Stimulated activated CD8-positive, alpha-beta memory T cell treated with anti-CD3 and anti-CD28 coated beads, Interleukin-2, amount 100 ng/mL, for 1 hour (primary cell): ENCODE measurements around the gene FOXD4.
"Not testable (repeated sequence)": the region's sequence is repeated elsewhere in the genome, so short reads cannot be mapped to it uniquely, and the experiment has no call there.

Source experiments
- DNase-seq, 2 donors: peaks; one replicate each; pipeline ENCODE4 v3.0.0-alpha.2; 2020; ENCODE audit warnings: low read depth in 2 of 2

The FOXD4 gene

DNA sequence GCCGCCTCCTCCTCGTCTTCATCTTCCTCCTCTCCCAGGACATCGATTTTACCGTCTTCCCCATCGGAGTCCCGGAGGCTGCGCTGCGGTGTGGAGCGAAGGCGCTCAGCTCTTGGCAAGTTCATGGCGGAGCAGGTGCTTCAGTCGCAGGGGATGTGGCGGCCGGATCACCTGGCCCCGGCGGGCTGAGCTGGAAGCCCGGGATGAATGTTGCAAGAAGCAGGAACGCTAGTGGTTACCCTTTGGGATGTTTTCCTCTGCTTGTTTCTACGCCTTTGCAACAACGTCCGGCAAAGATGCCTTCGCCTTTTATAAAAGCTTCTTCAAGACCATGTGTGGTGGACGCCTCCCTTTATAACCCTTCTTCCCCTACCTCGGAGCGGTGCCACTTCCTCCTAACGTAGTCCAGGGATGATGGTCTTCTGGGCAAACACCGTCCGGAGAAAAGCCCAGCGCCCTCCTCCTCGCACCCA lies at the start of gene FOXD4:
TSS of gene FOXD4 (minus strand) at position 423 of the 473 bp plus-strand sequence. CDS start at position 125, 298 bp downstream.
- not testable (repeated sequence) for DNase-seq

DNA sequence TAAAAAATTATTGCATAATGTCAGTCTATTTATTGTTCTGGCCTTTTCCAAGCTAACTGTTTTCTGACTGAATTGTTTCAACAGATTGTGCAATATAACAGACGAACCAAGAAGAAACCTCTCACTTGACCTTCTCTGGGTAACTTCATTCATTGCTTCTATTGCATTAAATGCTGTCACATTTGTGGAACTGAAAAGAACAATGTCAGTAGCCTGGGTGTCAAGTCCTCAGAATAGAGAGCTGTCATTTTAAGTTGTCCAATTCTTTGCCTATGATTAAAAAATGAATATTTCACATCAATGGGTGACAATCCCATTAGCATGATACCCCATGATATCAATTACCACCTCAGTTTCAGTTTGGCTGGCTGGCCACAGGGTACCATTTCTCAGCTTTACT lies 41.7 kb upstream of the FOXD4 start:
- not testable (repeated sequence) for DNase-seq

DNA sequence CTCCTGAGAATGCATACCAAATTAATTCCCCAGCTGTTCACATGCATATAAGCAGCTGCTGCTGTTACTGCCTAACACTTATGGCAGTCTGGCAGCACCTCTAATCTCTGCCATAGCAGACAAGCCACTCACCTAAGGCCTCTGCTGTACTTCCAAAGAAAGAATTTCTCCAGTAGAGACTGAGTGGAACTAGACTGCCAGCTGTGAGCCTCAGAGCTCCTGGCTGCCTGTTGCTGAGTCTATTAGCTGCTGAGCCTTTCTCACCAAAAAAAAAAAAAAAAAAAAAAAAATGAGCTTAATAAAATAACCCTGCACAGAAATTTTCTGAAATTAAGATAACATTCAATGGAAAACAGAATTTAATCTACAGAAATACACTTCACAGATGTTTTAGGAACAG lies 33.0 kb upstream of the FOXD4 start:
- DNase-seq = not testable (repeated sequence)

DNA sequence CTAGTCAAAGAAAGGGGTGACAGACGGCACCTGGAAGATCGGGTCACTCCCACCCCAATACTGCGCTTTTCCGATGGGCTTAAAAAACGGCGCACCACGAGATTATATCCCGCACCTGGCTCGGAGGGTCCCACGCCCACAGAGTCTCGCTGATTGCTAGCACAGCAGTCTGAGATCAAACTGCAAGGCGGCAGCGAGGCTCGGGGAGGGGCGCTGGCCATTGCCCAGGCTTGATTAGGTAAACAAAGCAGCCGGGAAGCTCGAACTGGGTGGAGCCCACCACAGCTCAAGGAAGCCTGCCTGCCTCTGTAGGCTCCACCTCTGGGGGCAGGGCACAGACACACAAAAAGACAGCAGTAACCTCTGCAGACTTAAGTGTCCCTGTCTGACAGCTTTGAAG lies 21.7 kb upstream of the FOXD4 start:
- DNase-seq = not testable (repeated sequence)

DNA sequence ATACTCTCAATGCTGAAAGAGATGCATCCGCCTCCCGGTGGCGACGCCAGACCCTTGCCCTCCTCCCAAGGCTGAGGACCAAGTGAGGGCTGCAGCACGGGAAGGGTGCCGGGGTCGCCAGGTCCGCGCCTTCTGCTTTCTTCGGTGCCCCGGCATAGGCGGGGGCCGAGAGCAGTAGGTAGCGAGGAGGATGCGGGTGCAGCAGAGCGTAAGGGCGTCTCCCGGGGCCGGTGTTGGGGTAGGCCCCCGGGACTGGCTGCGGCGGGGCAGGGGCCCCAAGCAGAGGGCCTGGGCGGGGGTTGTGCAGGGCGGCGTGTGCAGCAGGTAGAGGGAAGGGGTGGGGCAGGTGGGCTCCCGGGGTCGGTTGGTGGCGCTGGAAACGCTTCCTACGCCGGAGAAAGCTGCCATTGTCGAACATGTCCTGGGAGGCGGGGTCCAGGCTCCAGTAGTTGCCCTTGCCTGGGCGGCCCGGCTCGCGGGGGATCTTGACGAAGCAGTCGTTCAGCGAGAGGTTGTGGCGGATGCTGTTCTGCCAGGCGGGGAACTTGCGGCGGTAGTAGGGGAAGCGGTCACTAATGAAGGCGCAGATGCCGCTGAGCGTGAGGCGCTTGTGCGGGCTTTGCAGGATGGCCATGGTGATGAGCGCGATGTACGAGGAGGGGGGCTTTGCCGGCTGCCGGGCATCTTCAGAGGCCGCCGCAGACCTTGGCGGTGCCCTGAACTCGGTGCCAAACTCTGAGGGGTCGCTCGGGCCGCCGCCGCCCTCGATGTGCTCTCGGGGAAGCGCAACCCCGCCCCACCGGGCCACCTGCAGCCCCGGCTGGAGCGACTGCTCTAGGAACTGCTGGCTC lies 848 bp downstream of the FOXD4 start:
- DNase-seq = not testable (repeated sequence)

DNA sequence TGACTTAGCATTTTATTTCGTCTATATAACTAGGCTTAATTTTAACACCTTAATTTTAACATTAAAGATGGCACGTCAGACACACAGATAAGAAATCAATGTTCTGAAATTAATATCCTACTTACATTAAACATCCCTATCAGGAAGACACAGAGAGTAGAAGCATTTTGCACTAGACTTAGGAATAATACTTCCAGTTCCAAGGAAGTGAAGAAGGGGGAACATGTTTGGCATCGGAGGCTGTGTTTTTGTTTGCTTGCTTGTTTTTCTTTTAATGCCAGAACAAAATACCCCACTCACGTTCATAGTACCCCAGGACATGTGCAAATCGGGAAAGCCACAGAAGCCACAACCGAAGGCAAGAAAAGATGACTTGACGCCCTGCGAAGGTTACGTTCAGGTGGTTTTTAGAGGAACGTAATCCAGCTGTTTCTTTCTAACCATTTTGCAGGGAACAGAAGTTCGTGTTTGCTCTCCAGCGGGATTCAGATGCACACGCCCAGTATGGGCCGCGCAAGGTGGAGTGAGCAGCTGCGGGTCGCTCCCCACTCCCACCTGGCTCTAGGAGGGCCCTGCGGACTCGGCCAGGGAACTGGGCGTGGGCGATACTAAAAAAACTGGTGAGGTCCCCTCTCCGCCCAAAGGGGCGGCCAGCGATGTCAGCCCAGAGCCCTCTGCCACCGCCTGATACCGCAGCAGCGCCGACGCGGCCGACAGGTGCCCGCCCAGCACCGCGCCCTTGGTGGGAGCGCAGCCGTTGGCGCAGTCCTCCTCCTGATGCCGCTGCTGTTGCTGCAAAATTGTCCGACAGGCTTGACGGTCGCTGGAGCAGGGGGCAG lies 1.8 kb downstream of the FOXD4 start:
- not testable (repeated sequence) for DNase-seq

DNA sequence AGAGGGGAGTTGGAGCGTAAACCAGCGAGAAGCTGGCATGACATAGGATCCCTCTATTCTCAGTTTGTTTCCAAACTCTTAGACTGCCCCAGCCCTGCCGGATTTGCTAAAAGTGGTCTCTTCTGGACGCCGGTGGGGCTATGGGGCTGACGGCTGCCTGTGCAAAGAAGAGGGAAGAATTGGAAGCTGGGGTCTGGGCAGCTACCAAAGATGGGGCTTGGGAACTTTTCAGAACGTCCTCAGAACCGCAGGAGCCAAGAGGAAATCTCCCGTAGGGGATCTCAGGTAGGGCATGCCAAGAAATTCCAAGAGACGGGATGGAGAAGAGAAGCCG lies 3.1 kb downstream of the FOXD4 start:
- DNase-seq = not testable (repeated sequence)

DNA sequence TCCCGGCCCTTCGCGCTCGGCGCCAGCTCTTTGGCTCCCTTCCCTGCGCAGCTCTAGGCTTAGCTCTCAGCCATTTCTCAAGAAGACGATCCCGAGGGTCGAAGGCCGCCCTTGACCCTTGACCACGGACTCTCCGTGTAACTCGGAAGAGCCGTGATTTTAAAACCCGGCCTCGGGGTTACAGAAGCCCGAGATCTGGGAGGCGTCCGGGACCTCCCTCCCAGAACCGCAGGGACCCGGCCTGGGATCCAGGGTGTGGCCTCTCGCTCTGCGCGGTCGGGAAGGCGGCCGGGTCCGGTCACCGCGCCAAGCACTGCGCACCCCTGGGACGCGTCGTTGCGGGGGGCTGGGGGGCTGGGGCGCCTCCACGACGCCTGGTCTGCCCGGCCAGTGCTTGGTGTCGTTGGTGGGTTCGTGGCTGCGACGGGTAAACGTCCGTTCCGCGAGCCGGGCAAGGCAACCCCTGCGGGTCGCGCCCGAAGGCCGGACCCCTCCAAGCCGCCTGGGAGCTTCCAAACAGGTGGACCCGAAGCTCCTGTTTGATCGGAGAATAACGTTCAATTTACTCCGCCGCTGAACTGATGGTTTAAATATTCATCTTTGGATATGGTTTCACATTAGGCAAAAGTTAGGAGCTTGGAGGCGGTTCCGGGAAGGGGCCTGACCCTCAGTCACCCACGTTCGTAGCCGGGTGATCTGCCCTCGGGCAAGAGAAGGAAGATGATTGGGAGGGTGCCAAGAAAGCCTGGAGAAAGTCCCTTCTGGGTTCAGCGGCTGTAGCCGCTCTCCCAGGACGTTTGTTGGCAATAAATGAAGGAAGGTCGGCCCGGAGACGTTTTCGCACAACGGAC lies 3.7 kb downstream of the FOXD4 start:
- DNase-seq = not testable (repeated sequence)

DNA sequence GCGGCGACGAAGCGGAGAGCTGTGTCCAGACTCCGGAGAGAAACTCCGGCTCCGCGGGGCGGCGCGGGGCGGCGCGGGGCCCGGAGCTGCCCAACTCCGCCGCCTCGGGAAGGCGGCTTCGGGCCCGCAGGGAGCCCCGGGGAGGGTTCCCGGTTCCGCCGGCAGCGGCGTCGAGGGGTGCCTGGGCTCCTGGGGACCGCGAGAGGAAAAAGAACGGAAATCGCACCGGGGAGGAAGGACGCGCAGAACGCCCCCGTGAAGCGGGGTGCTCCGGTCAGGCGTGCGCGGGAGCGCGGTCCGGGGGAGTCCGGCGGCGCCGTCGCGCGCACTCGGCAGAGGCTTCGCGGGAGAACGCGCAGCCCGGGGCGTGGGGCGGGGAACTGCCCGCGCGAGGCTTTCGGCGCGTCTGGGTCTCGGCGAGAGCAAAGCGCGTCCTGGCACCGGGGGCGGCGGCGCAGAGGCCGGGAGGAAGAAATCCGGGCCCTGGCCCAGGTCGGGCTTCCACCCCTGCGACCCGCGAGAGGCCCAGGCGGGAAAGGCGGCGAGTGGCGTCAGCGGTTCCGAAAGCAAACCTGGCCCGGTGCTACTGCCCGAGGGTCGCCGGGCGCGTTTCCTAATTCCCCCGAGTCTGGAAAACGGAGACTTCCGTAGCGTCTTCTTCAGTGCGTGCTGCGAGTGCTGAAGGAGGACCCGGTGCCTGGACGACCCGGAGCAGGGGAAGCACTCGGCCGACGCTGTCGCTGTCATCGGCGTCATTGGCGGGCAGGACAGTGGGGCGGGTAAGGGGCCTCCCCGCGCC lies 4.5 kb downstream of the FOXD4 start:
- DNase-seq = not testable (repeated sequence)

DNA sequence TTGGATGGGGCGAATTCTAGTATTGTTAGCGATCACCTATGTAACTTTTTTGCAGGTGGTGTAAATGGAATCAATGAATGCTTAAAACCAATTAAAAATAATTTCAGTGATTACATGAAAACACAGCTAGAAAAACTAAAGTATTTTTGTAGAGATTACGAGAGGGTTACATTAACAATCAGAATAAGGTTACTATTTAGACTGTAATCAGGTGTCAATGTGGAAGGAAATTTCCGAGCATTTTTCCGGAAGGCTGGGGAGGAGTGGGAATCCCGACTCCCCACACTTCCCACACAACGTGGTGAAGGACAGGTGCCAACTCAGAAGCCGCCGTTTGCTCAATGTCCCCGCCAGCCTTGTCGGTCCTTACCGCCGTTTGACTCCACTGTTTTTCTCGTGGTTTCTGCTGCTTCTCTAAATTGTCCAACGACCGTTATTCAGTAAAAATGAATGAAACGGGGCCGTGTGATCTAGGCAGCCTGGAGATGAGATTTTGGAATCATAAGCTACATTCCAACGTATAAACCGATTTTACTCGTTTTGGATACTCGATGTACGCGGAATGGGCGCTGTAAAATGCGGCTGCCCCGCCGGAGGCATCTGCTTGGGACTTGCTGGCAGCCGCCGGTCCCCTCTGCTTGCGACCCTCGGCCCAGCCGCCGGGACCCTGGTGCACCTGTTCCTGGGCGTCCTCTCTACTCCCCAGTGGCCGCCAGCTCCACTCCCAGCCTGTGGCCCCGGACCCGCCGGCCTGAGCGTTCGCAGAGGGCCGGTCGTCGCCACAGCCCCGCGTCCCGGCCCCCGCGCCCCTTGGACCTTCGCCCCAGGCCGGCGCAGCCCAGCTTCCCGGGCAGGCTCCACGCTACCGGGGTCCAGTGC lies 5.4 kb downstream of the FOXD4 start:
- DNase-seq = not testable (repeated sequence)

DNA sequence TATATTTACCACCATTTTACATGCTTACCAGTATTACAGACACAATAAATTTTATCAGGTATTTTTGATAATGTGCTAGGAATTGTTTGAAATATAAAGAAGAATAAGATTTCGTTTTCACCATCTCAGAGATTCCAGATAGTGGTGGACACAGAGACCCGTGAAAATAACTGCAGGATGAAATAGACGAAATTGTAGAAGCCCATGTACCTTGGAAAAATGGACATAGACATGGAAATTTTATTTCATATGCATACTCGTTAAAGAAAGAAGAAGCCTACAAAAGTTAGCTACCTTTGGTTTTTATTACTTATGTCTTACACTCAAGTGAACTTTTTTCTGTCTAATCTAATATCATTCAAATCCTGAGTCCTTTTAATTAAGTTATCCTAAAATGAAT lies 7.5 kb downstream of the FOXD4 start:
- not testable (repeated sequence) for DNase-seq

DNA sequence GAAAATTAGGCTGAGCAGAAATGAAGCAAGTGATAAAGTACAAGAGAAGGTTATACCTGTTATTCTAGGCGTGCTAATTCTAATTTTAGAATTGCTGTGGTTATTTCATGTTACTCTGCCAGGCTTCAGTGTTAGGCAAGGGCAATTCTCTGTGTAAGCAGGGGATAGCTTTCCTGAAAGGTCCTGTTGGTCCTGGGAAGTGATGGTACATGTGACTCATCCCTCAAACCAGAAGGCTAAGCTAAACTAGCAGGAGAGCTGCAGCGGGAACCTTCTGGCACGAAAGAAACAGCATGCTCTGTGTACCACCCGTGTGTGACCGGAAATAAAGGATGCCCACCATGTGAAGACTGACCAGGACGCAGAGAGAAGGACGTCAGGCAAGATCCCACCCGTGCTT lies 8.7 kb downstream of the FOXD4 start:
- not testable (repeated sequence) for DNase-seq

DNA sequence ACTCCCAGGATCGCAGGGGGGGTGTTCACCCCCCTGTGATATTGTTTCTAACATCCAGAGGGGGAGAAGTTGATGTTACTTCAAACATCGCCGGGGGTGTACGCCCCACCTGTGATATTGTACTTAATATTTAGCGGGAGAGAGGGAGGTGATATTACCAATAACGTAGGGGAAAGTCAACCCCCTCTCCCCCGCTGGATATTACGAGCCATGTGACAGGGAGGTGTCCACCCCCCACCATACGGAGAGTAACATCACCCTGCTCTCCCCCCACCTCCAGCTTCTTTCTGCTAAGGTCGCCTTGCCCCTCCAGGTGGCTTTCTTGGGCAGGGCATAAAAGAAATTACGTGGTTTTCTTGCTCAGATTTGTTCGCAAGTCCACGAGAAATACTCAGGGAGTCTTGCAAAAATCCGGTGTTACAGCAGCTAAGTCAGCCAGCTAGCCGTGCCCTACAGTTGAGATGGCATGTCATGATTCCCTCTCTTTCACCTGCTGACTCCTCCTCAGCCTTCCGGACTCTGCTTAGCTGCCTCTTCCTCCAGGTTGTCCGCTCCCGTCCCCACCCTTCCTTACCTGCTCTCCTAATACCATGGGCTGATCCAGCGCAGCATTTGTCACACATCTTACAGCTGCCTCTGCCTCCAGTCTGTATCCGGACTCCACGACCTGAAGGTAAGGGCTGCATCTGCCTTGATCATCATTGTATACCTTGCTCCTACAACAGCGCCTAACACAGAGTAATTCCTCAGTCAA lies 9.3 kb downstream of the FOXD4 start:
- not testable (repeated sequence) for DNase-seq

DNA sequence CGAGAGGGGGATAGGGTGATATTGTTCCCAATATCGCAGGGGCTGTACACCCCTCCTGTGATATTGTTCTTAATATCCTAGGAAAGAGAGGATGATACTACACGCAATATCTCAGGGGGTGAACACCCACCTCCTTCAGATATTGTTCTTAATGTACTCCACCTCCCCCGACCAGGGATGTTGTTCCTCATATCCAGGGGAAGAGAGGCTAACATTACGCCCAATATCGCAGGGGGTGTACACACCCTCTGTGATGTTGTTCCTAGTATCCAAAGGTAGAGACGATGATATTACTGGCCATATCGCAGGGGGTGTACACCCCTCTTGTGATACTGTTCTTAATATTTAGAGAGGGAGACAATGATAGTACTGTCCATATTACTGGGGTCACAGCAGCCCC lies 12.2 kb downstream of the FOXD4 start:
- not testable (repeated sequence) for DNase-seq

DNA sequence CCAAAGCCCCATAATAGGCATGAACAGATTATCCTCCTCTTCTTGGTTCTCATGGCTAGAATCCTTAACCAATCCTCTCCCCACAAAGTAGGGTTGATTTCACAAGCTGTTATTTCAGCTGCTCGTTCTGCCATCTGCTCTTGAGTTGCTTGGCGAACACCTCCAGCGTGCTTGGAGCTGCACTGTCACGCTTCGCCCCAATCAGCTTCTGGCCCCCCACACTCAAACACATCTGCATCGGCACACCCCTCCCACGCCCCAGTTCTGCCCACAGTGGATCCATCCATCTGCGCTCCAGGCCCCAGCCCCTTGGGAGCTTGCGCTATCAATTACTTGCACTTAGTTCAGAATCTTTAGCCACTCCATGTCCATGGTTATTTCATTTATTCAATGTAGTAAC lies 17.8 kb downstream of the FOXD4 start:
- DNase-seq = not testable (repeated sequence)

DNA sequence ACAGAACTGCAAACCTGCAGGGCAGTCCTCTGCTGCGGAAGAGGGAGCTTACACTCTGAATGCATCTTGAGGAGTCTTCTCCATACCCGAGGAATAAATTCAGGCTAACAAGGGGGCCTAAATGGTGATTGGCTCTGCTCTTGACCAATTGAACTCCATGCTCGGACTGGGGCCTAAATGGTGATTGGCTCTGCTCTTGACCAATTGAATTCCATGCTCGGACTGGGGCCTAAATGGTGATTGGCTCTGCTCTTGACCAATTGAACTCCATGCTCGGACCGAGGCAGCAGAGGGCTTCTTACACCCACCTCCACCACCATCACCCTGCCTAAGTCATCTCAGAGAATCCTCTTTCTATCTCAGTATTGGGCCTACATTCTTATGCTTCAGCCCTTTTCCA lies 18.4 kb downstream of the FOXD4 start:
- not testable (repeated sequence) for DNase-seq

DNA sequence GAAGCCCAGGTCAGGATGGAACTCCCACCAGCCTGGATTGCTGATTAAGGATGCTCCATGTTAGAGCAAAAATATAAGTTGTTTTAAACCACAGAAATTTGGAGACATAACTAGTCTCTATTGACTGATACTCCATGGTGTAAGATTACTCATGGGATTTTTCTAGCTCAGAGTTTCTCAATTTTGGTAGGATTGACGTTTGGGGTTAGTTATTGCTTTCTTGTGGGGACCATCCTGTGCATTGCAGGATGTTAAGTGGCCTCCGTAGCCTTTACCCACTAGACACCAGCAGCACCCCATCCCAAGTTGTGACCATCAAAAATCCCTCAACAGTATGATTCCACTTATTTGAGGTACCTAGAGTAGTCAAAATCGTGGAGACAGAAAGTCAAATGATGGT lies 19.4 kb downstream of the FOXD4 start:
- not testable (repeated sequence) for DNase-seq

DNA sequence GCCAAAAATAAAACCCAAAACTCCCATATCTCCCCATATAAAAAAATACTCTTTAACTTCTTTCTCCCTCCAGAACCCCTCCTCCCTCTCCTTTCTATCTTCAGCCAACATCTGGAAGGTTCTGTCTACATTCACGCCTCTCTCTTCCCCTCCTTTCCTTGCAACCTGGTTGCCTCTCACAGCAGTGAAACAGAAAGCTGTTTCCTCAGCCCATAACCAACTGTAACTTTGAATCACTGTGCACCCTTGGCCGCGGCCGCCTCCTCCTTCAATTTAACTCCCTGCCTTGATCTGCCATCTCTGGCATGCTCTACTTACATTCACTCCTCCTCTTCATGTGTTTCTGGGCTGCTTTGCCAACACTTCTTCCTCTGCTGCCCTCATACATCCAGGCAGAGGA lies 23.2 kb downstream of the FOXD4 start:
- not testable (repeated sequence) for DNase-seq

DNA sequence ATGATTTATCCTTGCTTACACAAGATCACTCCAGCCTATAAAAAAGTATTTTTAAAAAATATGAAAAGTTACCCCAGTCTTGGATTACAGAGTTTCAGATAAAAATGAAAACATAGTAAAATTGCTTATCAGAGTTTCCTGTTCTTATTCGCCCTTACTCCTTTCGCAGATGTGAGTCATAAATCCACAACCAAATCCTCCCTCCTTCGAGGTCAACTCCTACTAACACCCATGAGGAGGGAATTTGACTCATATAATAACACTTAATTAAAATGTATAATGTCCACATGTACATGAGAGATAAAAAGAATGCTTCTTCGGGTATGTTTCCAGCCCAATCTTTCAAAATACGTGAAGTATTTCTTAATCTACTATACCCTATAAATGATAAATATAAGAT lies 23.9 kb downstream of the FOXD4 start:
- not testable (repeated sequence) for DNase-seq
